Measurements from ENCODE around the gene VAPB.

- TF ChIP-seq, protein P1, sequence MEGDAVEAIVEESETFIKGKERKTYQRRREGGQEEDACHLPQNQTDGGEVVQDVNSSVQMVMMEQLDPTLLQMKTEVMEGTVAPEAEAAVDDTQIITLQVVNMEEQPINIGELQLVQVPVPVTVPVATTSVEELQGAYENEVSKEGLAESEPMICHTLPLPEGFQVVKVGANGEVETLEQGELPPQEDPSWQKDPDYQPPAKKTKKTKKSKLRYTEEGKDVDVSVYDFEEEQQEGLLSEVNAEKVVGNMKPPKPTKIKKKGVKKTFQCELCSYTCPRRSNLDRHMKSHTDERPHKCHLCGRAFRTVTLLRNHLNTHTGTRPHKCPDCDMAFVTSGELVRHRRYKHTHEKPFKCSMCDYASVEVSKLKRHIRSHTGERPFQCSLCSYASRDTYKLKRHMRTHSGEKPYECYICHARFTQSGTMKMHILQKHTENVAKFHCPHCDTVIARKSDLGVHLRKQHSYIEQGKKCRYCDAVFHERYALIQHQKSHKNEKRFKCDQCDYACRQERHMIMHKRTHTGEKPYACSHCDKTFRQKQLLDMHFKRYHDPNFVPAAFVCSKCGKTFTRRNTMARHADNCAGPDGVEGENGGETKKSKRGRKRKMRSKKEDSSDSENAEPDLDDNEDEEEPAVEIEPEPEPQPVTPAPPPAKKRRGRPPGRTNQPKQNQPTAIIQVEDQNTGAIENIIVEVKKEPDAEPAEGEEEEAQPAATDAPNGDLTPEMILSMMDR (IDR thresholded peaks at IDR 0.05): no peak
- TF ChIP-seq EP300 (IDR thresholded peaks at IDR 0.05): no peak
Measured at GRCh38 chr20:58475466-58475865, 86.4 kb downstream of the VAPB start.
